NCI-H524 treated with DMSO at 0.1 percent for 48 hours (cell line): ENCODE measurements around the gene MTOR.

ENCODE experiments used
- DNase-seq: peaks from one replicate; lab custom pipeline; 2025; lab: John Stamatoyannopoulos, UW

Gene MTOR

GRCh38 chr1:11151114-11151513 is 111.2 kb downstream of the MTOR start:
- DNase-seq = no peak

DNA sequence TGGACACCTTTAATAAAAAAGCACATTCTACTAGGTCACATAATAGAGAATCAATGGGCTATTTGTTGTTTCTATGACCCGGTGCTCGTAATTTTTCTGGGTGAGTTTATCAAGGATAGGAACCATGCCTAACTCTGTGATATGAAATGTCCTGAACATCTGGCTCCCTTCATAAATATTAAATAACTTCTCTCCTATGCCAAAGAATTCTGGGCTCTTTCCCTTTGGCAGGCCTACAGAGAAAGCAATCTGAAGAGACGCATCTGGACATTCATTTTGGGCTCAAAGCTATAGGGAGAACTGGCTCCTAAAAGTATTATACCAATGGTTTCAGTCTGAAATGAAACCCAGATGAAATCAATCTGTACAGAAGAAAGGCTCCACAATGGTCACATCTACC is 112.0 kb downstream of the MTOR start:
- no peak for DNase-seq

GRCh38 chr1:11147197-11147770 is 115.1 kb downstream of the MTOR start:
- DNase-seq = no peak

- DNase-seq = no peak
Observed at GRCh38 chr1:11145741-11146140, 116.6 kb downstream of the MTOR start.

DNA sequence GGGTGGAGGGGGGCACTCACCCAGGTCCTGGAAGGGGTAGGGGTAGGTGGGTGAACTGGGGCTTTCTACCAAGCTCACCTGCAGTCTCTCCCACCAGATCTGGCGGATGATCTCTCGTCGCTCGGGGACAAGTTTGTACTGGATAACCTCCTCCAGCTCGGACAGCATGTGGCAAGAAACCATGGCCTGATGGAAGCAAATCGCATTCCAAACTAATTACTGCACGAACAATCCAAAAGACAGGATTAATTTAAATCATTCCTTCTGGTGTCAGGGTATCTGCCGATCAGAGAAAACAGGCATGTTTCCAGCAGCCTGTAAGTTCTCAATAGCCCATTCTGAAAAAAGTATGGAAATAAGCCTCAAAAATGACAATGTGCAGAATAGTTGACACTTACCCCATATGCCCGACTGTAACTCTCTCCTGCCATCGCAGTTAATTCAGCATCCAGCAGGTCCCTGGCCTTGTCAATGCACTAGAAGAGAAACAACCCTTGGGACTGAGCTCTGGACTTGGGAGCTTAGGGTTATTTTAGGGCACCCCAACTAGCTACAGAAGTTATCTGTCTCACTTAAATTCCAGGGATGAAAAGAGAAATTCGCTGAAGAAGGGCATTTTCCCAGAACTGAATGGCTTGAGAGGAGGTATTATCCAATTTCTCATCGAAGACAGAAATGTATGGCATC is 117.6 kb downstream of the MTOR start:
- DNase-seq = no peak

DNA sequence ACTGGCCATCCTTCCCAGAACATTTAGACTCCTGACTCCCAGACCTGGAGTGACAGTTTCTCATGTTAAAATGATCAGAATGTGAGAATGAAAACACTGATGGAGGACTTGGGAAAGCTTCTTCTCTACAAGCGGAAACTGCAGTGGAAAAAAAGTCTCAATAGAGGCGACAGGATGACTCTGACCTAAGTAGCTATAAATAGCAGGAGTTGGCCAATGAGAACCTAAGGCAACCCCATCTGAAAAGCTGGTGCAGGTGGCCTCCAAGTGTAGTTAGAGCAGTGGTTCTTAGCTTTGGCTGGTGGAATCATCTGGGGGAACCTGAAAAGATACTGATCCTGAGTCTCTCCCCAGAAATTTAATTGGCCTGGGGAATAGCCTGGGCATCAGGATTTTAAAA is 118.4 kb downstream of the MTOR start:
- DNase-seq = no peak

DNA sequence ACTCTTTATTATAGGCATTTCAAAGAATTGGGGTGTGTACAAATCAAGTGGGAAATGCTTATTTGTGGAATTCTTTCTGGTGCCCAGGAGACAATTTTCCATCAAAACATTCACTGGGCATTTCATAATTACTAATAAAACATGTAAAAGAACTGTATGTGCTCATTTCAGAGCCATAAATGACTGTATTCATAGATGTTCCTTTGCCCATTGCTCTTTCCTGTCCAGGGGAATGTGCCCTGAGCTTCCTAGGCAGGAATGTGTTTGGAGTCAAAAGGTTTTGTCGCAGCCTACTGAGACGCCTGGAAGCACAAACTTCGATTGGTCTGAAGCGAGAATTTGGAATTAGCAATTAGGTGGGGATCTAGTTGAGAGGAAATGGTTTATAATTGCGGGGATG is 119.0 kb downstream of the MTOR start:
- DNase-seq = no peak

DNA sequence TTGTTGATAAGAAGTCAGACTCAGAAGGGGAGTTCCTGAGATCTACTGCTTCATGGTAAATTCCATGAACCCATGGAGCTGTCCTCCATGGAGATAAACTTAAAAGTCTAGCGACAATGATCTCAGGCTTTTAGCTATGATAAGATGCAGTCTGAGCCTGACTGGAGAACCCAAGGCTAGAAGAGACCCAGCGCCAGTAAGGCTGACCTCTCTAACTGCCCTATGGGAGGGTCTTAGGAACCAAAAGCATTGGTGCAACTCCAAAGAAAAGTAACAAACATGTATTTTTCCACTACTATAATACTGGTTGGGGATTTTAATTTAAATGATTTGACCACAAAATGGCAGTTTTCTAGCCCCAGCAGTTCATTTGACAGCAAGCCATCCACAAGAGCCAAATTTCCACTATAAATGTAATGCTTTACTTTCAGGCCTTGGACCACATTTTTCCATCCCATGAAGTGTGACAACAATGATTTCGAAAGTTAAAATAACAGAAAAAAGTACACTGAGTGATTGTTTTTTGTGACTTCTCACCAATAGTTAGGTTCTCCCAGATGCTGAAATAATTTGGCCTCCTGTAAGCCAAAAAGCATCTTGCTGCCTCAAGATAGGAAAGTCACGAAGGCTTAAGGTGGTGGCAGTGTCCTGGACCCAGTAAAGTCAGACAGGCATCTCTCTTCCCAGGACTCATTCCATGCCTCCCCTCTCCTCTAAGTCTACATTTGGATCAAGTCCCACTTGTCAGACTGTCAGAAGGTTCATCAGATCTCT is 119.5 kb downstream of the MTOR start:
- no peak for DNase-seq

DNA sequence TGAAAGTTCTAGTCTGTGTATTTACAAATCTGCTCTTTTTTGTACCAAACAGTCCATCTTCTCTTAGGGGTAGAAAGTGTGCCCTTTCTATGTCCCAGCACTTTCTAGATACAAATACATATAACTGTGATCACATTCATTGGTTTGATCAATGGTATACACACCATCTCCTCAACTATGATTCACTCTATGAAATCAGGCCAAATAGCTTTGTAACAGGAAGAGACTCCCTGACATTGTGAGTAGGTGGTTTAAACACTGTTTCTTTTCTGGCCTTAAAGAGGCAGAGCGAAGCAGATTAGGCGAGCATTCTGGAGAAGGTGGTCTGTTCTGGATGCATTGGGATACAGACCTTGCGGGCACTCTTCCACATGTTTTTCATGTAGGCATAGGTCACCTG is 123.4 kb downstream of the MTOR start:
- DNase-seq = no peak

DNA sequence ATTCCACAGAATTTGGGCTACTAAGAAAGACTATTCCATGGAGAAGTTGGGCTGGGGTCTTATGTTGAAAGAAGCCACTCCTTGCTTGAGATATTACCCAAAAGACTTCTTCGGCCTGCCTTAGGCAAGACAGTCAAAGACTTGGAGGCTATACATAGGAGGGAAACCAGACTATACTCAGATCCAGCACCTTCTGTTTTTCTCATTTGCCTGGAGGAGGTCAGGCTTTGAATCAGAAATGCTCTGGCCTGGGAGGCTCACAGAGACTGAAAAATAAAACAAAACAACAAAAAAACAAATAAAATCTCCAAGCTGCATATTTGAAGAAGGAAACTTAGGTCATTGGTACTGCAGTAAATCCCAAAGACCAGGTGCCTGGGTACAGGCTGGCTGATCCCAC is 124.3 kb downstream of the MTOR start:
- DNase-seq = no peak

DNA sequence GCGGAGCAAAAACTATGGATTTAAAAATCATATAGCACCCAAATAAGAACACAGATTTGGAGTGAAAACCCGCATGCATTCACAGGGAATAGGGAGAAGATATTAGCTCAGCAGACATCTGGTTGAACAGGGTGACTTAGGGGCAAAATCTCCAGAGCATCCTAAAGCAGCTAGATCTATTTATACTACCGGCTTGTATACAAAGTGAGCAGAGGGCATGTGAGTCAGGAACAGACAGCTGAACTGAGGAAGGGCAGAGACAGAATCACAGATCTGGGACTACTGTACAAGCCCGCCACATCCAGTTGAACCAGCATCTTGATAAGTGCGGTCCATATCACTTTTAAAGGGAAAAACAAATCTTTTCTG is 127.5 kb downstream of the MTOR start:
- no peak for DNase-seq

DNA sequence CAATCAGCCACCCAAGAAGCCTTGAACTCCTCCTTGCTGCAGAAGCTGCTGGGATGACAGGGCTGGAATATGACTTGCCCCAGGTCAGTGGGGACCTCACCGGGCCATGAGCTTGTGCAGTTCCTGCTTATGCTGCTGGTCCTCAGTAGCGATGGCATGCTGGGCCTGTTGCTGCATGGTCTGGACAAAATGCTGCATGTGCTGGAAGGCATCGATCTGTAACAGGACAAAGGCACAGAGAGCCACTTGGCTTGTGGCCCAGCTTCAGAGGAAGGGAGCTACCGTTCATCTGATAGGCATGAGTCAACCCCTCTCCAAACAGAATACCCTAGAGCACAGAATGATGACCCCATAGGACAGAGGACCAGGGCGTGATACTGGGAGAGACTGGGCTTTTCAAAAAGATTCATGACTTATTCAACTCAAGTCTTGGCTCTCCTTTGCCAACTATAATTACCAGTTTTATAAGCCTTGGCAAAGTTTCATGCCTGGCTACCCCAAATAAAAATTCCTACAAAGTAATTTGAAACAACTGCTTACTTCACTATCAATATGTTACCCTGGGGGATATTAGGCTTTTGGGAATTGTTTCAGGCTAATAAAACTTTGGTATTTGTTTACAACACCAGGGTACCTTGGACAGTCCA is 128.0 kb downstream of the MTOR start:
- no peak for DNase-seq

GRCh38 chr1:11132563-11133293 is 129.6 kb downstream of the MTOR start:
- DNase-seq = peak; percentile 72

- DNase-seq = no peak
Observed at GRCh38 chr1:11131816-11132215, 130.5 kb downstream of the MTOR start.

DNA sequence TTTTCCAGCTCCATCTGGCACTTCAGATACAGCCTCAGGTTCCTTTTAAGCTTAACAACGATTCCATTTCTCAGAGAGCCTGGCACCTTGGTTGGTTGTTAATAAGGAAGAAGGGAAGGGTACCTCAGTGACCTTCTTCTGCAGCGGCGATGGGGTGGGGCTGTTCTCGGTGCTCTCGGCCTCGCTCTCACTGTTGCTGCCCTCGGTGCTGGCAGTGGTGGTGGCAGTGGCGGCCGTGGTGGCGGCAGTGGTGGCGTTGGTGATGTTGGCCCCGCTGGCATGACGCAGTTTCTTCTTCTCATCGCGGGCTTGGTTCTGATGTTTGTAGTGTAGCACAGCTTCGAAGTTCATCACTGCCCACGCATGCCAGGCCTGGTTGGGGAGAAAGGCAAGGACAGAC is 131.9 kb downstream of the MTOR start:
- DNase-seq = no peak

GRCh38 chr1:11129649-11130390 is 132.5 kb downstream of the MTOR start:
- DNase-seq = no peak

DNA sequence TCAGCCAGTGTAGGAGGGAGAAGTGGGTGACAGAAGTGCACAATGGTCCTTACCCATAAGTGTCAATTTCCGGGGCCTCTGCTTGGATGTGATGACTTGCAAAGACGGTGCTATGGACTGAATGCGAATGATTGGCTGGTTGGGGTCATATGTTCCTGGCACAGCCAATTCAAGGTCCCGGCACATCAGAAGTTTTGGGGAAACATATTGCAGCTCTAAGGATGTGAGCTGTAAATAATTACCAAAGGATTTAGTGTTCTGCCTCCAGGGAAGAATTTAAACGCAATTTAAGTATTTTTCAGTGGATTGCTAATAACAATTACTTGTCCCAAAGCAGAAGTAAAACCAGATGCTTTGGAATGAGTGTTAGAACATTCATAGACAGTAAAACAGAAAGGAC is 135.8 kb downstream of the MTOR start:
- no peak for DNase-seq

DNA sequence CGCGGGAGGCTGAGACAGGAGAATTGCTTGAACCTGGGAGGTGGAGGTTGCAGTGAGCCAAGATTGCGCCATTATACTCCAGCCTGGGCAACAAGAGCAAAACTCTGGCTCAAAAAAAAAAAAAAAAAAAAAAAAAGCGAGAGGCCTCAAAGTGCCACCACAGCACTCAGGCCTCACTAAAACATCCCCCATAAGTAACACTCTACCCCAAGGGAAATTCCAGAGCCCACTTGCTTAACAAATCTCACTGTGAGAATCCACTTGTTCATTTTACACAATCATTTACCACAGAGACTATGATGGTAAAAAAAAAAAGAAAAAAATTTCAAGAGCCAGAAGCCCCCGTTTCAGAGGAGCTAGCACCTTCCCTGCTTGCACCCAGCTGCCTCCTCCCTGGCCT is 136.4 kb downstream of the MTOR start:
- DNase-seq = no peak

DNA sequence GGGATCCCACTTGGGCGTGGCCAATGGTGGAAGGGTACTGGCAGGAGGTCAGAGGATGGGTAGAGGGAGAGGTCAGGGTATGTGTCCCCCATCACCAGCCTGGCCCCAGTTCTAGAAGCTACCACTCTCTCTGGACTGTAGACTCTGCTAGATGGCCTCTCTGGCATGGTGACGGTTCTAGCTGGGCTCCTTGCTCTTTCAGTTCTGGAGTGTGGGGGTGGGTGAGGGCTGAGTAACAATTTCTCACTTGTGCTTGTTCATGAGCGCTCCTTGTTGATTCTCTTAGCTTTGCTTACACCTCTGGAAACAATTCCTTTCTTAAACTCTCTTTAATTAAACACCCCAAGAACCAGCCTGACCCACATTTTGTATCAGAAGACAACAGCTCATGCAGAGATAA is 137.4 kb downstream of the MTOR start:
- DNase-seq = no peak

GRCh38 chr1:11116318-11116717 is 146.0 kb downstream of the MTOR start:
- no peak for DNase-seq

DNA sequence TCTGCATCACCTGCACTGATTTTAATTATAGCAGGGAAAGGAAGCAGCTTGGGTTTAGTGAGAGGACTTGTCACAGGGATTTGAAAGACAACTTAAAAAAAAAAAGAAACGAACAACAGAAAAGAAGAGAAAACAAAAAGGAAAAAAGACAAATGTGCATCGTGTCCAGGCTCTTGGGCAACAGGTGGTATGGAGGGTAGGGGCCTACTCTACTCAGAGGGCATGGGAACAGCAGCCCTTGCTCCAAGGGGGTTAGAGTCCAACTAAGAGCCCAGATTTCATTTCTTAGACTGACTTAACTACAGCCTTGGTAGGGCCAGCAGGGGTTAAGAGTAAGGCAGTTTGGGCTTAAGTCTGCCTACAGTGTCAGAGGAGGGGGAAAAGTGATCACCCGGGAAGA is 147.4 kb downstream of the MTOR start:
- DNase-seq = no peak
